Renal cortical epithelial cell (primary cell): ENCODE measurements around the gene SYT5. TPM values are rescaled to one million over a fixed set of nuclear protein-coding genes. Genes with fewer than 3 reads are reported as not detected.
"Not testable (repeated sequence)": the region's sequence is repeated elsewhere in the genome, so short reads cannot be mapped to it uniquely, and the experiment has no call there.

Experiments used
- DNase-seq: peaks from one replicate; pipeline ENCODE4 v3.0.0-alpha.2; 2011; ENCODE audit warnings: low read depth
- total RNA-seq: library from RNA; depleted of rRNA; stranded (reverse); fragments of >200 nt; gene quantifications from 2 replicates; pipeline ENCODE4 v1.2.3, GENCODE V29; 2014

SYT5 gene
- total RNA-seq, 1 donor from 2014 or later: not detected

GRCh38 chr19:55172318-55172717, 7.8 kb downstream of the SYT5 start:
- not testable (repeated sequence) for DNase-seq

DNA sequence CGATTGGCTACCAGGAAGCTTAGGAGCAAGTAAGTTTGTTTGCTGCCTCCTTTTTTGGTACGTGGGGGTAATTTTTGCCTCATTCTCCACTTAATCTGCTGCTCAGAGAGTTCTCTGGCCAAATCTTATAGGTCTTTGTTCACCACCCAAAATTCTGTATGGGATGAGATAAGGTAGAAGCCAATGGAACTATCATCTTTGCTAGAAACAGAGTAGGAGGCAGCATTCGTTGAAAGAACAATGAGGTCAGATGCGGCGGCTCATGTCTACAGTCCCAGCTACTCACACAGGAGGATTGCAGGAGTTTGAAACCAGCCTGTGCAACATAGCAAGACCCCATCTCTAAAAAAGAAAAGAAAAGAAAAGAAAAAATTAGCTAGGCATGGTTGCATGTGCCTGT, 8.6 kb downstream of the SYT5 start:
- no peak for DNase-seq

DNA sequence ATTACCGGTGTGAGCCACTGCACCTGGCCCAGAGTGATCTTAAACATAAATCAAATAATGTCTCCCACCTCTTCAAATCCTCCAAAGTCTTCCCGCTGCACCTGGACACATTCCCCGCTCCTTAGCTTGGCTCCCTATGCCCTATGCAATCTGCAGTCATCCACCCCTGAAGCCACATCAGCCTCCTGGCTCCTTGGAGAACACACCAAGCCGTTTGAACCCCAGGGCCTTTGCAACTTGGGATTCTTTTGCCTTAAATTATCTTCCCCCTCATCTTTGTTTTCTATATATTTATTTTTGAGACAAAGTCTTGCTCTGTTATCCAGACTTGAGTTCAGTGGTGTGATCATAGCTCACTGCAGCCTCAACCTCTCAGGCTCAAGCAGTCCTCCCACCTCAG, 11.0 kb downstream of the SYT5 start:
- DNase-seq: no peak

GRCh38 chr19:55166530-55167268, 13.4 kb downstream of the SYT5 start, which contains the start of gene DNAAF3:
DNAAF3 (minus strand) TSS chr19:55166613; CDS start chr19:55166413, 200 bp downstream.
- DNase-seq: peak; percentile 95

DNA sequence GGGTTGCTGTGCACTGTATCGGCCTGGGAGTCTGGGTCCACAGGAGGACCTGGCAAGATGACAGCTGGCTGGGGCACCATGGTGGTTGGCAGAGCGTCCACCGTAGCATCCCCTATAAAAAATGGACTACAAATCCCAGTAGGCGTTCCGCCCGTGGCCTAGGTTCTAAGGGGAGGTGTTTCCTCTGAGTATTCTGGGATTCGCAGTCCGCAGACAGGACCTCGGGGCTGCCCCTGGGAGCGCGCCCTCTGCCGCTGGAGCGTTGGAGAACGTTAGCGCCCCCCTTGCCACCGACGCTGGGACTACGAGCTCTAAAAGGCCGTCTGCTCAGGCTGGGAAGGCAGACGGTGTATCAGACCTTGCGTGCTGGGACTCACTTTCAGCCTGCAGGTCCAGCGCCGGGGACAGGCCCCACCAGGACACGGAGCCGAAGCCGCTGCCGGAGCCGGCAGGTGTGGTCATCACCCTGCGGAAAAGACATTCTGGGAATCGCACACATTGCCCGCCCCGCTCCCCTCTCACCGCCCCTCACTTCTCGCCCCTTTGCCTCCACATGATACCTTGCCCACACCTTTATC, 14.0 kb downstream of the SYT5 start:
- DNase-seq: peak; percentile 74

- DNase-seq: no peak
Observed at GRCh38 chr19:55161571-55162322, 18.3 kb downstream of the SYT5 start.

DNA sequence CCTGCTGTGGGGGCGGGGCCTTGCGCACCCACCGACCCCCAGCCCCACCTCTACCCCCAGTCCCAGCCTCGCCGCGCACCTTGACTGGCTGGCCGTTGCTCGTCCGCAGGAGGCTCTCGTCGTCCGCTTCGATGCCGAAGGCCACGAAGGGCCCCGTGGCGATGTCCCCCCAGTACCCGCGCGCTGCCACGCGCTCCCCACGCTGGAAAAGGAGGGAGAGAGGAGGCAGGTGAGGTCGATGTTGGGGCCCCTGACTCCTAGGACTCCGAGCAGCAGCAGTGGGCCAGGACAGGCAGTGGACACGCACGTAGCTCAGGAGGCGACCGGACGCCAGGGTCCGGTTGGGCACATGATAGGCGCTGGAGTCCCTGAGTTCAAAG, 19.1 kb downstream of the SYT5 start:
- DNase-seq: no peak

DNA sequence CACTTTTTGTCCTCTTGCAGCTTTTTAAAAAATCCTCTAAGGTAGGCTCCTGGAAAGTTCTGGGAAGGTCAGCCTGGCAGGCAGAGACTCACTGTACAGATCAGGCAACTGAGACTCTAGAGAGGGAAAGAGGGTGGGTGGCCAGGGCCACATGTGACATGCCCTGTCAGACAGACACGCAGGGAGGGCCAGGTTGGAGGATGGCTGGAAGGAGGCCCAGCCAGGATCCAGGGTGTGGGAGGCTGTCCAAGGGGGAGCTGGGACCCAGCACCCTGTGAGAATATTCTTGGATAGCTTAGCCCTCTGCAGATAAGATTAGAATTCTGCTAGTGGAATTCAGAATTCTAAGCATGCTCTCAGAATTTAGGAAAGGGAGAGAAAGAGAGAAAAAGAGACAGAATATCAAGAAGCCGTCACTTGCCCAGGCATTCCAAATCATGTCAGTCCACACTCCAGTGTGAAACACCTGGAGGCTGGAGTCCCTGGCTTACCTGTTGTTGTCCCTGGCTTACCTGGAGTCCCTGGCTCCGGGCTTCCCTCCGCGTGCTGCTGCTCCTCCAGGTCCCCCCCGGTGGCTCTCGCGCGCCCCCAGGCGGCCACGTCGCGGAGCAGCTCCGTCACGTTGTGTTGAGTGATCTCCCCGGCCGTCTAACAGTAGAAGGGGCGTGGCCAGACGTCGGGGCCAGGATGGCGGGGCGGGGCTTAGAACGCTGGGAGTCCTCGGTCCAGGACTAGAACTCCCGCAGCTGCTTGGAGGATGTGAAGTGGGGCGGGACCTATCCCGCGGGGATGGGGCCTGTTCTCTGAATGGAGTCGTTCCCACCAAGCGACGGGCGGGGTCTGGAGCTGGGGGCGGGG, 19.7 kb downstream of the SYT5 start:
- peak; percentile 48 for DNase-seq

DNA sequence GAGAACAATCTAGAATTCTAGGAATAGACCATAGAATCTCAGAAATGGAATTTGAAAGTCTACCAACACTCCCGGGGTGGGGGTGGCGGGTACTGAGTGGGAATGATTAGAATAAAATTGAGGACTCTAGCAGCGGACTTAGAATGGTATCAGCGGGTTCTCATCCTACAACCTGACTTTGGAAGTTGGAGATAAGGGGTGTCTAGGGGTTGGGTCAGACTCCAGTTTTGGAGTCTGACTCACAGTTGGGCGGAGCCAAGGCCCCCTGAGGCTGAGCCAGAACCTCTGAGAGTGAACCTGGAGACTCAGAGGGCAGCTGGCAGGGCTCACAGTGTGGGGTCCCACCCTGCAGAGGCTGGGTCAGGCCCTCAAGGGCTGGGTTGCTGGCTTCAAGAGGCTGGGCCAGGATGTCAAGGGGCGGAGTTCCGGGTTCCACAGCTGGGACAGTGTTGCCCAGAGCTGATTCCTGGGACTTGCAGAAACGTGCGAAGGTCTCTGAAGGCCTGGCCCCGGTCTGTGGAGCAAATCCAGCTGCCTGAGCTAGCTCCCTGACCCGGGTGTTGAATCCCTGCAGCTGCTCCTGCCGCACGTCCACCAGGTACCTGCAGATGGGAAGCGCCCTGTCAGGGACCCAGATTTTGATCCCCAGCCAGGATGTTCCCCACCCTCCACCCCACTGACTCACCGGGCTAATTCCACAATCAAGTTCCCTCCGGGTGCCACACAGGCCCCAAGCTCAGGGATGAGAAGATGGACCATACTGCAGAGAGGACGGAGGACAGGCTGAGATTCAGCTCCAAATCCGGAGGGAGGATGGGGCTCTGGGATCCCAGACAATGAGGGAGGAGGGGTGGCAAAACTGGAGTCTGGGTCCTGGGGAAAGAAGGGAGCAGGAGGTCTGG, 21.0 kb downstream of the SYT5 start:
- DNase-seq: no peak

- no peak for DNase-seq
Observed at GRCh38 chr19:55158423-55158822, 21.7 kb downstream of the SYT5 start.

- no peak for DNase-seq
Observed at GRCh38 chr19:55157064-55157908, 22.8 kb downstream of the SYT5 start, which contains the start of gene TNNI3. TNNI3 (minus strand) TSS chr19:55157732; CDS start chr19:55157589, 143 bp downstream.

- DNase-seq: peak; percentile 14
Observed at GRCh38 chr19:55156202-55157063, 23.7 kb downstream of the SYT5 start.

DNA sequence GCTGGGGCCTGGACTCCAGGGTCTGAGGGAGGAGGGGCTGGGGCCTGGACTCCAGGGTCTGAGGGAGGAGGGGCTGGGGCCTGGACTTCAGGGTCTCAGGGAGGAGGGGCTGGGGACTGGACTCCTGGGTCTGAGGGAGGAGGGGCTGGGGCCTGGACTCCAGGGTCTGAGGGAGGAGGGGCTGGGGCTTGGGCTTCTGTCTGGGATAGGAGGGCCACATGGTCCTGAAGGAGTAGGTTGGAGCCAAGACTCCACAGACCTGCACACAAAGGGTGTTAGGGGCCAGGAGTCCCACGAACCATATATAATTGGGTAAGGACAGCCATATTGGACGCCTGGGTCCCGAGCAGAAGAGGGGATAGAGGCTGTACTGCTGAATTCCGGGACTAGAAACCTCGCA, 24.3 kb downstream of the SYT5 start:
- DNase-seq: not testable (repeated sequence)

DNA sequence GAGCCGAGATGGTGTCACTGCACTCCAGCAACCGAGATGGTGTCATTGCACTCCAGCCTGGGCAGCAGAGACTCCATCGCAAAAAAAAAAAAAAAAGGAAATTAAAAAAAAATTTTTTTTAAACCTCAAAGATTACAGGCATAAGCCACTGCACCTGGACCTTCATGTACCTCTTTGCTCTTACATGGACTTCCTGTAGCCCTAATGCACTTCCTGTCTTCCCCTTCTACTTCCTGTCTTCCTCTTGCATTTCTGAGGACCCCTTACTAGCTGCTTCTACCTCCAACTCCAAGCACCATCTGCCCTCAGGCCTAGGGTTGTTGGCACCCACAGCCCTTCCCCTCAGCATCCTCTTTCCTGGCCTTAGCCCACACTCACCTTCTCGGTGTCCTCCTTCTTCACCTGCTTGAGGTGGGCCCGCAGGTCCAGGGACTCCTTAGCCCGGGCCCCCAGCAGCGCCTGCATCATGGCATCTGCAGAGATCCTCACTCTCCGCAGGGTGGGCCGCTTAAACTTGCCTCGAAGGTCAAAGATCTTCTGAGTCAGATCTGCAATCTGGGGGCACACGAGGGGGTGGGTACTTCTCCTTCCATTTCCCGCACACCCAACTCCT, 26.3 kb downstream of the SYT5 start:
- DNase-seq: no peak

- no peak for DNase-seq
Observed at GRCh38 chr19:55152017-55152416, 28.1 kb downstream of the SYT5 start.

GRCh38 chr19:55149078-55150003, 30.7 kb downstream of the SYT5 start, which contains the start of gene TNNT1:
TNNT1 (minus strand) TSS chr19:55149206; CDS start chr19:55147157, 2,049 bp downstream.
- no peak for DNase-seq
